ENCODE measurements around the gene CIT. TPM values are rescaled to one million over a fixed set of nuclear protein-coding genes. Genes with fewer than 3 reads are reported as not detected.

The CIT gene
- total and polyA plus RNA-seq, 9 of the 15 experiments (the other 6 are each of a cell fraction or from before 2014, with no cell fraction given), result 1.1 to 46.7 (median 21.3) TPM

GRCh38 chr12:119910586-119910985 lies 33.5 kb upstream of the CIT start:
- TF ChIP-seq ZZZ3 (IDR thresholded peaks at IDR 0.05) (no peak), NCOA2 (IDR thresholded peaks at IDR 0.05; ENCODE audit: partially characterized antibody in 2 of 2) (no peak)
- TF ChIP-seq, protein P1, sequence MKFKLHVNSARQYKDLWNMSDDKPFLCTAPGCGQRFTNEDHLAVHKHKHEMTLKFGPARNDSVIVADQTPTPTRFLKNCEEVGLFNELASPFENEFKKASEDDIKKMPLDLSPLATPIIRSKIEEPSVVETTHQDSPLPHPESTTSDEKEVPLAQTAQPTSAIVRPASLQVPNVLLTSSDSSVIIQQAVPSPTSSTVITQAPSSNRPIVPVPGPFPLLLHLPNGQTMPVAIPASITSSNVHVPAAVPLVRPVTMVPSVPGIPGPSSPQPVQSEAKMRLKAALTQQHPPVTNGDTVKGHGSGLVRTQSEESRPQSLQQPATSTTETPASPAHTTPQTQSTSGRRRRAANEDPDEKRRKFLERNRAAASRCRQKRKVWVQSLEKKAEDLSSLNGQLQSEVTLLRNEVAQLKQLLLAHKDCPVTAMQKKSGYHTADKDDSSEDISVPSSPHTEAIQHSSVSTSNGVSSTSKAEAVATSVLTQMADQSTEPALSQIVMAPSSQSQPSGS (CRISPR knock-in tag; IDR thresholded peaks at IDR 0.05), result no peak
- Histone ChIP-seq H3K27ac (ENCODE audit: extremely low read depth, low read depth, low read length) (no peak overlapping the region), H3K79me2 (ENCODE audit: control insufficient read depth, insufficient read depth, low read length) (no peaks in the 10 kb centered on the region), H3K27me3 (ENCODE audit: control insufficient read depth in 2 of 2, insufficient read depth in 2 of 2, low read length in 2 of 2) (peaks cover 3 to 5% of the 10 kb centered on the region in 2 experiments; a peak in 3 of 5 replicates), H3K9me1 (ENCODE audit: control insufficient read depth, insufficient read depth, low read length) (no peaks in the 10 kb centered on the region), H3K36me3 (ENCODE audit: control insufficient read depth, insufficient read depth, low read length) (no peaks in the 10 kb centered on the region), H3K4me3 (no peak overlapping the region), H3K4me2 (ENCODE audit: insufficient read depth, low read length) (no peak overlapping the region), H3K9ac (ENCODE audit: insufficient read depth in 1 of 2, low read depth in 2 of 2, low read length in 2 of 2) (no peak overlapping the region), H4K20me1 (replicated peaks; ENCODE audit: control insufficient read depth, insufficient read depth, low read length) (no peaks in the 10 kb centered on the region), H3K9me3 (replicated peaks; ENCODE audit: control insufficient read depth, insufficient read depth, low read depth, low read length) (no peaks in the 10 kb centered on the region), H2AFZ (ENCODE audit: low read depth, low read length) (no peak overlapping the region), H3K4me1 (replicated peaks in 1 of 2; ENCODE audit: control insufficient read depth in 2 of 2, insufficient read depth in 2 of 2, low read length in 2 of 2) (peaks cover 0 to 3% of the 10 kb centered on the region in 2 experiments; a peak in 1 of 5 replicates)
- peak; percentile 11 for FAIRE-seq
- intact Hi-C loops (cut with micrococcal nuclease), result no loop called here
- ChIA-PET CTCF (ENCODE audit: low intra/inter-chr PET ratio) (no interaction called here), POLR2A (interaction anchor here (0.9 to 1.4 kb wide), 2 partner anchors 13 to 14 kb away, joined by 3 to 4 read pairs; no protein-coding TSS in a partner anchor)
- peak; percentile 32; the same call in 1 of the 3 replicates for ATAC-seq
- DNase-seq (ENCODE audit: extremely low read depth in 1 of 4, low spot score in 3 of 4), result peak; percentile 11 to 54 (median 40)
- in situ Hi-C loops (cut with MboI), result no loop called here
- no TSS peak for BruUV-seq (replicated peaks)
- 4% methylated on average over 4 of the region's 4 CpGs for WGBS (ENCODE audit: insufficient coverage, low coverage, missing lambda C conversion rate)

- Histone ChIP-seq H2AFZ (ENCODE audit: low read depth, low read length) (peak overlapping the region; percentile 58; the same call in 1 of the 2 replicates), H3K9me1 (ENCODE audit: control insufficient read depth, insufficient read depth, low read length) (no peaks in the 10 kb centered on the region), H3K36me3 (ENCODE audit: control insufficient read depth, insufficient read depth, low read length) (no peaks in the 10 kb centered on the region), H3K4me3 (no peak overlapping the region), H3K27me3 (ENCODE audit: control insufficient read depth in 2 of 2, insufficient read depth in 2 of 2, low read length in 2 of 2) (no peaks in the 10 kb centered on the region; a peak in 1 of 5 replicates), H3K79me2 (ENCODE audit: control insufficient read depth, insufficient read depth, low read length) (no peaks in the 10 kb centered on the region), H3K4me2 (ENCODE audit: insufficient read depth, low read length) (no peak overlapping the region), H3K27ac (ENCODE audit: extremely low read depth, low read depth, low read length) (no peak overlapping the region), H3K9ac (ENCODE audit: insufficient read depth in 1 of 2, low read depth in 2 of 2, low read length in 2 of 2) (no peak overlapping the region), H4K20me1 (replicated peaks; ENCODE audit: control insufficient read depth, insufficient read depth, low read length) (no peaks in the 10 kb centered on the region), H3K9me3 (replicated peaks; ENCODE audit: control insufficient read depth, insufficient read depth, low read depth, low read length) (no peaks in the 10 kb centered on the region), H3K4me1 (replicated peaks in 1 of 2; ENCODE audit: control insufficient read depth in 2 of 2, insufficient read depth in 2 of 2, low read length in 2 of 2) (peaks cover 0 to 5% of the 10 kb centered on the region in 2 experiments; a peak in 3 of 5 replicates)
- FAIRE-seq (peak; percentile 95), DNase-seq (ENCODE audit: extremely low read depth in 1 of 4, low spot score in 3 of 4) (peak; percentile 77 to 85 (median 80)), ATAC-seq (peak; percentile 96)
- ChIA-PET CTCF (ENCODE audit: low intra/inter-chr PET ratio) (no interaction called here), POLR2A (interaction anchor here (0.6 to 1.0 kb wide), 4 partner anchors 22 to 1344 kb away, joined by 3 read pairs; no protein-coding TSS in a partner anchor)
- in situ Hi-C loops (cut with MboI) (no loop called here), intact Hi-C loops (cut with micrococcal nuclease) (loop anchor here (1.0 to 10.0 kb wide), 2 partner anchors 207 to 237 kb away; partner anchors contain the start of gene PRKAB1)
- no TSS peak for BruUV-seq (replicated peaks)
- whole genome bisulfite sequencing (ENCODE audit: insufficient coverage, low coverage, missing lambda C conversion rate), result 3% methylated on average over 5 of the region's 5 CpGs
- TF ChIP-seq REST (IDR thresholded peaks at IDR 0.05; ENCODE audit: borderline replicate concordance) (peak; percentile 80; the same call in 1 of the 2 replicates), REST (CRISPR knock-in tag; IDR thresholded peaks at IDR 0.05; ENCODE audit: low read depth) (no peak)
Measured at GRCh38 chr12:119902084-119902509, 25.0 kb upstream of the CIT start.

Measured in K562 (cell line).